Activated CD8-positive, alpha-beta T cell treated with anti-CD3 and anti-CD28 coated beads for 36 hours (primary cell): ENCODE results near the gene KRT32. TPM values are rescaled to one million over a fixed set of nuclear protein-coding genes. Genes with fewer than 3 reads are reported as not detected.
A peak's percentile ranks its signal among the peaks of the same experiment; 100 is the strongest.

ENCODE experiments used
- ATAC-seq: fragments of 200-7000 bp; cut with Tn5 transposase; one replicate; pipeline ENCODE4 v1.10.0; 2021; ENCODE audit warnings: mild to moderate bottlenecking, moderate library complexity
- CTCF ChIA-PET: fragments of 350-600 bp; sonication (Branson Sonifier 250); formaldehyde crosslinking; loops from one replicate; lab custom pipeline; 2021; ENCODE audit warnings: antibody characterized with exemption; lab: Charles Lee
- POLR2A ChIA-PET: fragments of 350-600 bp; sonication (Branson Sonifier 250); formaldehyde crosslinking; loops from one replicate; lab custom pipeline; 2021; ENCODE audit warnings: antibody characterized with exemption; lab: Charles Lee
- DNase-seq: peaks from one replicate; pipeline ENCODE4 v3.0.0-alpha.2; 2020
- H3K27ac Mint-ChIP-seq: one replicate; pipeline ENCODE4 v1.8.0; 2021; ENCODE audit warnings: mild to moderate bottlenecking, mixed read lengths
- H3K27me3 Mint-ChIP-seq: one replicate; pipeline ENCODE4 v1.8.0; 2021; ENCODE audit warnings: mixed read lengths
- H3K36me3 Mint-ChIP-seq: one replicate; pipeline ENCODE4 v1.8.0; 2021; ENCODE audit warnings: low read depth, mixed read lengths
- H3K4me1 Mint-ChIP-seq: one replicate; pipeline ENCODE4 v1.8.0; 2021; ENCODE audit warnings: low read depth, mixed read lengths
- H3K4me3 Mint-ChIP-seq: one replicate; pipeline ENCODE4 v1.8.0; 2021; ENCODE audit warnings: mild to moderate bottlenecking, moderate library complexity, mixed read lengths
- H3K9me3 Mint-ChIP-seq: one replicate; pipeline ENCODE4 v1.8.0; 2021; ENCODE audit warnings: mixed read lengths
- intact Hi-C: fragments of 100-400 bp; cut with micrococcal nuclease; formaldehyde crosslinking; loops from one replicate; pipeline ENCODE4 v1.10.0; 2022
- total RNA-seq, 2 experiments: library from RNA; stranded (reverse); gene quantifications; one replicate each; pipeline ENCODE4 v1.2.3, GENCODE V29; 2021
- TF ChIP-seq, protein P1 (sequence below): fragments of 200-600 bp; IDR thresholded peaks from one replicate; pipeline ENCODE4 v1.8.0; 2022; ENCODE audit warnings: antibody characterized with exemption, mild to moderate bottlenecking

Gene KRT32
- total RNA-seq, 2 experiments from 2014 or later = not detected

DNA sequence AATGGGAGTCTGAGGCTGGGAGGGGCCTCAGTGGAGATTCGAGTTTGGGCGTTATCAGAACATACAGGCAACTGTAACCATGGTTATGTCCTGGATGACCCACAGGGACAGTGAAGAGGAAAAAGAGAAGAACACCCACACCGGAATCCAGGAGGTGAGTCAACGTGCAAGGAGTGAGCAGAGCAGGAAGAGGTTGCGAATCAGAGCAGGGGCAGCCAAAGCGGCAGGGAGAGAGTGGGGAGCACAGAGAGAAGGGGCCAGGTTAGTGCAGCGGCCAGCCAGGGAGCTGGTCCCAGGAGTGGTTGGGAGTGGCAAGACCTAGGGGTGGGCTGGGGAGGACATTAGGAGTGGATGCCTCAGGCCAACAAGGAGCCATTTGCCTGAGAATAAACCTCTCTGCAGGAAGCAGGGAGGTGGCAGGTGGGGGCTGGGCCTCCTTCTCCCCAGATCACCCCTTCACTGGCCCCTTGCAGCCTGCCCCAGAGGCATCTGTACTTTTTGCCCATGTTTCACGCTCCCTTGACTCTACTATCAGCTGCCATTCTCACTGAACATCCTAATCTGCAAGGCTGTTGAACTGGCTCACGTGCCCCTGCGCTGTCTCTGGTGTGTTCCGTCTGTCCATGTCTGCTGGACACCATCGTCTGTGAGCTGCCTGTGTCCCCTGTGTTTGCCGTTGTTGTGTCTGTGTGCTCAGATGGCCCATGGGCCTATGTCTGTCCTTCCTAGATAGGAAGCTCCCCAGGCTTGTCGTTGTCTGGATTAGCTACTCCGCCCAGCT, 33.1 kb upstream of the KRT32 start:
- ChIA-PET CTCF (interaction anchor here (0.7 kb wide), 1 partner anchor 163 kb away, joined by 3 read pairs; no protein-coding TSS in a partner anchor), POLR2A (interaction anchor here (1.2 kb wide), 1 partner anchor 10 kb away, joined by 3 read pairs; no protein-coding TSS in a partner anchor)
- intact Hi-C loops = no loop called here
- no peak for DNase-seq
- H3K27me3 Mint-ChIP-seq = peaks cover 2% of the 10 kb centered on the region
- H3K27ac Mint-ChIP-seq = no peak overlapping the region
- no peaks in the 10 kb centered on the region for H3K9me3 Mint-ChIP-seq
- no peaks in the 10 kb centered on the region for H3K36me3 Mint-ChIP-seq
- peaks cover 6% of the 10 kb centered on the region for H3K4me1 Mint-ChIP-seq
- H3K4me3 Mint-ChIP-seq = no peak overlapping the region
- TF ChIP-seq, protein P1, sequence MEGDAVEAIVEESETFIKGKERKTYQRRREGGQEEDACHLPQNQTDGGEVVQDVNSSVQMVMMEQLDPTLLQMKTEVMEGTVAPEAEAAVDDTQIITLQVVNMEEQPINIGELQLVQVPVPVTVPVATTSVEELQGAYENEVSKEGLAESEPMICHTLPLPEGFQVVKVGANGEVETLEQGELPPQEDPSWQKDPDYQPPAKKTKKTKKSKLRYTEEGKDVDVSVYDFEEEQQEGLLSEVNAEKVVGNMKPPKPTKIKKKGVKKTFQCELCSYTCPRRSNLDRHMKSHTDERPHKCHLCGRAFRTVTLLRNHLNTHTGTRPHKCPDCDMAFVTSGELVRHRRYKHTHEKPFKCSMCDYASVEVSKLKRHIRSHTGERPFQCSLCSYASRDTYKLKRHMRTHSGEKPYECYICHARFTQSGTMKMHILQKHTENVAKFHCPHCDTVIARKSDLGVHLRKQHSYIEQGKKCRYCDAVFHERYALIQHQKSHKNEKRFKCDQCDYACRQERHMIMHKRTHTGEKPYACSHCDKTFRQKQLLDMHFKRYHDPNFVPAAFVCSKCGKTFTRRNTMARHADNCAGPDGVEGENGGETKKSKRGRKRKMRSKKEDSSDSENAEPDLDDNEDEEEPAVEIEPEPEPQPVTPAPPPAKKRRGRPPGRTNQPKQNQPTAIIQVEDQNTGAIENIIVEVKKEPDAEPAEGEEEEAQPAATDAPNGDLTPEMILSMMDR = no peak
- no peak for ATAC-seq

- intact Hi-C loops = no loop called here
- H3K9me3 Mint-ChIP-seq = no peaks in the 10 kb centered on the region
- TF ChIP-seq, protein P1 = no peak
- H3K36me3 Mint-ChIP-seq = no peaks in the 10 kb centered on the region
- DNase-seq (no peak), ATAC-seq (no peak)
- no peak overlapping the region for H3K27ac Mint-ChIP-seq
- H3K4me3 Mint-ChIP-seq = no peak overlapping the region
- H3K4me1 Mint-ChIP-seq = peaks cover 6% of the 10 kb centered on the region
- H3K27me3 Mint-ChIP-seq = peaks cover 2% of the 10 kb centered on the region
- POLR2A ChIA-PET = no interaction called here
- CTCF ChIA-PET = interaction anchor here (0.7 kb wide), 1 partner anchor 163 kb away, joined by 3 read pairs; no protein-coding TSS in a partner anchor
Observed at GRCh38 chr17:41499714-41500113, 32.5 kb upstream of the KRT32 start.

- H3K4me3 Mint-ChIP-seq = no peak overlapping the region
- no peak for ATAC-seq
- TF ChIP-seq, protein P1 = no peak
Observed at GRCh38 chr17:41498276-41498675, 31.1 kb upstream of the KRT32 start.

GRCh38 chr17:41496803-41497484, 29.8 kb upstream of the KRT32 start:
- ChIA-PET CTCF (interaction anchor here (0.8 to 4.3 kb wide), 4 partner anchors 52 to 586 kb away, joined by 3 to 18 read pairs (median 4); no protein-coding TSS in a partner anchor), POLR2A (no interaction called here)
- intact Hi-C loops = no loop called here
- Mint-ChIP-seq H3K27ac (peak overlapping the region; percentile 61), H3K27me3 (peaks cover 2% of the 10 kb centered on the region), H3K4me1 (peaks cover 6% of the 10 kb centered on the region), H3K4me3 (no peak overlapping the region), H3K9me3 (no peaks in the 10 kb centered on the region), H3K36me3 (no peaks in the 10 kb centered on the region)
- TF ChIP-seq, protein P1 = peak; percentile 84
- ATAC-seq (peak; percentile 100), DNase-seq (peak; percentile 86)

More at GRCh38 chr17:41498276-41498675, 31.1 kb upstream of the KRT32 start:
- intact Hi-C loops = no loop called here
- peaks cover 6% of the 10 kb centered on the region for H3K4me1 Mint-ChIP-seq
- POLR2A ChIA-PET = no interaction called here
- no peaks in the 10 kb centered on the region for H3K9me3 Mint-ChIP-seq
- no peak for DNase-seq
- CTCF ChIA-PET = interaction anchor here (0.9 to 4.3 kb wide), 7 partner anchors 43 to 588 kb away, joined by 3 to 18 read pairs (median 4); no protein-coding TSS in a partner anchor
- peaks cover 2% of the 10 kb centered on the region for H3K27me3 Mint-ChIP-seq
- no peak overlapping the region for H3K27ac Mint-ChIP-seq
- no peaks in the 10 kb centered on the region for H3K36me3 Mint-ChIP-seq
